Measurements from ENCODE around the gene SPTAN1. TPM values are rescaled to one million over a fixed set of nuclear protein-coding genes. Genes with fewer than 3 reads are reported as not detected.

Gene SPTAN1
- total RNA-seq, 4 donors from 2014 or later: 189 to 307 (median 278) TPM

DNA sequence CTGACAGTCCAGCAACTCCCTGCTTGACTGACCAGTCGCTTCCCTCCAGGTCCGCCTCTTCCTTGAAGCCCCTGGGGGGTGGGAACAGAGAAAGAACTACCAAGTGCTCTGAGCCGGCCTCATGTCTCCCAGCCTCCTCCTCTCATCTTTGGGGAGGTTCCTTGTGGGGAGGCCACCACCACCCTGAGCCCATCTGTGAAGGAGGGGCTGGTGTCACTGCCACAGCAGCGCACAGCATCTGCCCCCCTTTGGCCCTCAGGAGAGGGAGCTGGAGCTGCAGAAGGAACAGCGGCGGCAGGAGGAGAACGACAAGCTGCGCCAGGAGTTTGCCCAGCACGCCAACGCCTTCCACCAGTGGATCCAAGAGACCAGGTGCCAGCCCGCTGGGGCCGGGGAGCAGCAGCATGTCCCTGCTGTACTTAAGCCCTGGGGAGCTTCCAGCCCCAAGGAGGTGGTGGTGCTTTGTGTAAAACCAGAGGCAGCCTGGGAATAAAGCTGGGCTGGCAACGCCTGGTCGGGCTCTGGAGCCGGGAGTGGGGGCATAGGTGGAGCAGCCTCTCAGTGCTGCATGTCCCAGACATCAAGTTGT is 74.8 kb downstream of the SPTAN1 start:
- peaks cover 83 to 94% of the 10 kb centered on the region in 2 donors for H3K36me3 ChIP-seq
- no peak for DNase-seq
- intact Hi-C loops (cut with DNase I): no loop called here
- no peaks in the 10 kb centered on the region for H3K27me3 ChIP-seq
- TF ChIP-seq POLR2A (IDR thresholded peaks at IDR 0.05): no peak
- TF ChIP-seq, protein P1, sequence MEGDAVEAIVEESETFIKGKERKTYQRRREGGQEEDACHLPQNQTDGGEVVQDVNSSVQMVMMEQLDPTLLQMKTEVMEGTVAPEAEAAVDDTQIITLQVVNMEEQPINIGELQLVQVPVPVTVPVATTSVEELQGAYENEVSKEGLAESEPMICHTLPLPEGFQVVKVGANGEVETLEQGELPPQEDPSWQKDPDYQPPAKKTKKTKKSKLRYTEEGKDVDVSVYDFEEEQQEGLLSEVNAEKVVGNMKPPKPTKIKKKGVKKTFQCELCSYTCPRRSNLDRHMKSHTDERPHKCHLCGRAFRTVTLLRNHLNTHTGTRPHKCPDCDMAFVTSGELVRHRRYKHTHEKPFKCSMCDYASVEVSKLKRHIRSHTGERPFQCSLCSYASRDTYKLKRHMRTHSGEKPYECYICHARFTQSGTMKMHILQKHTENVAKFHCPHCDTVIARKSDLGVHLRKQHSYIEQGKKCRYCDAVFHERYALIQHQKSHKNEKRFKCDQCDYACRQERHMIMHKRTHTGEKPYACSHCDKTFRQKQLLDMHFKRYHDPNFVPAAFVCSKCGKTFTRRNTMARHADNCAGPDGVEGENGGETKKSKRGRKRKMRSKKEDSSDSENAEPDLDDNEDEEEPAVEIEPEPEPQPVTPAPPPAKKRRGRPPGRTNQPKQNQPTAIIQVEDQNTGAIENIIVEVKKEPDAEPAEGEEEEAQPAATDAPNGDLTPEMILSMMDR (IDR thresholded peaks at IDR 0.05): no peak
- 93 to 94% methylated on average over 15 of the region's 15 CpGs for WGBS, 2 donors
- H3K9me3 ChIP-seq: no peaks in the 10 kb centered on the region
- no peak overlapping the region for H3K27ac ChIP-seq
- peaks cover 0 to 9% of the 10 kb centered on the region in 2 donors for H3K4me1 ChIP-seq
- H3K4me3 ChIP-seq (replicated peaks in 1 of 3): no peak overlapping the region

DNA sequence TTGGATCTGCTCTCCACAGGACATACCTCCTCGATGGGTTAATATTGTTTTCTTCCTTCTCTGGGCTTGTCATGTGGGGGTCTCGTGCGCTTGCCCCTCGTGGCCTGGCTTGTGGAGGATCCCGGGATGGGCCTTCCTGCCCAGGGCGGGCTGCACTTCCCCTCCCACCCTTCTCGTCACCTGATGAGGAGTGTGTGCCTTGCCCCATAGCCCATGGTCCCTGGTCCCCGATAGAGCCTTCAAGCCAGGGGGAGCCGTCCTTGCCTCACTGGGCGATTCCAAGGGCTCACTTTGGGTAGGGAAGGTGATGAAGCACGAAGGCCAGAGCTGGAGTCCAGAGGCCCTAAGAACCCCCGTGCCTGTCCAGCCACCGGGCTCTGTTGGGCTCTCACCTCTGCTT is 75.5 kb downstream of the SPTAN1 start:
- no peak for TF ChIP-seq POLR2A (IDR thresholded peaks at IDR 0.05)
- TF ChIP-seq, protein P1 (IDR thresholded peaks at IDR 0.05): no peak
- DNase-seq: no peak
- WGBS, 2 donors: 79 to 80% methylated on average over 9 to 13 of the region's 13 CpGs
- H3K27me3 ChIP-seq: no peaks in the 10 kb centered on the region
- H3K4me3 ChIP-seq (replicated peaks in 1 of 3): no peak overlapping the region
- peaks cover 84 to 97% of the 10 kb centered on the region in 2 donors for H3K36me3 ChIP-seq
- H3K27ac ChIP-seq: peak overlapping the region in 1 of 3 donors; percentile 26
- intact Hi-C loops (cut with DNase I): no loop called here
- no peaks in the 10 kb centered on the region for H3K9me3 ChIP-seq
- H3K4me1 ChIP-seq: peaks cover 0 to 9% of the 10 kb centered on the region in 2 donors

DNA sequence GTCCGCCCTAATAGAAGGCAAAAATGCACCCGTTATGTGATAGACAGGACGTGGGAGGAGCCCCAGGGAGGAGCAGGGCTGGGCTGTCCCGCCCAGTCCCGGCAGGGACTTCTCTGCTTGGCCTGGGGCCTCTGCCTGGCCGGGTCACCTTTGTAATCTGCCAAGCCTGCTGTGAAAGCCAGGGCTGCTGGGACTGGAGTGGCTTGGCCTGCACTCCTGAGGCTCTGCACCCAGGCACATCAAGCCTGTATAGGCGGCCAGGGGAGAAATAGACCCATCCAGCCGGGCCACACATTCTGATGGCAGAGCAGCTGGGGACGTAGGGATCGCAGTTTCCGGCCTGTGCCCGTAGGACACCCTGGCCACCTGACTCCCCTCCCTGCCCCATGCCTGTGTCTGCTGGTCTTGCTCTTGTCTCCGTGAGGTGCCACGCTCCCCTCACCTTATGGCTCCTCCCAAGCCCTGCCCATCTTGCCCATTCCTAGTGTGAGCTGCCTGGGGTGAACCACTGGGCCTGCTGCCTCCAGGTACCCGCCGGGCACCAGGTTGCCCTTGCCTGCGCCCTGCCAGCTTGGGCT is 76.2 kb downstream of the SPTAN1 start:
- DNase-seq: peak; percentile 35 to 51
- 75 to 95% methylated on average over 8 to 17 of the region's 17 CpGs for WGBS, 2 donors
- H3K27ac ChIP-seq: peak overlapping the region in 1 of 3 donors; percentile 26
- peaks cover 84 to 97% of the 10 kb centered on the region in 2 donors for H3K36me3 ChIP-seq
- no peaks in the 10 kb centered on the region for H3K9me3 ChIP-seq
- no peaks in the 10 kb centered on the region for H3K27me3 ChIP-seq
- intact Hi-C loops (cut with DNase I): no loop called here
- TF ChIP-seq, protein P1 (IDR thresholded peaks at IDR 0.05): no peak
- no peak for TF ChIP-seq POLR2A (IDR thresholded peaks at IDR 0.05)
- H3K4me1 ChIP-seq: peaks cover 0 to 9% of the 10 kb centered on the region in 2 donors
- H3K4me3 ChIP-seq (replicated peaks in 1 of 3): no peak overlapping the region

DNA sequence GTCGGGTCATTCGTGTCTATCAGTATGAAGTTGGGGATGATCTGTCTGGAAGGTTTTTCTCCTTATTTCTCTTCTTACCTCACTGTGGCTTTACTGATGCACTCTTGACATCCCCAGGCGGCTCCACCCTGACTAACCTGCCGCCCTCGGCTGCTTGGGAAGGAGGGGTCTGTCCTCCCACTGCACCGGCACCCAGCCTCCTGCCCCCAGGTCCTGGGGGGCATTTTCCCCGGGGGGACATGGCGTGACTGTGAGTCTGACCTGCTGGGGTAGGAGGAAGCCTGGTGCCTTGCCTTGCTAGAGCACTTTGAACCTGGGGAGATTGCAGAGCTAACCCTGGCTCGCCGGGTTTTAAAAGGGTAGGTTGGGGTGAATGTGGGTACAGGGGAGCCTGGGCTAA is 76.7 kb downstream of the SPTAN1 start:
- H3K36me3 ChIP-seq: peaks cover 89 to 99% of the 10 kb centered on the region in 2 donors
- H3K4me1 ChIP-seq: peaks cover 0 to 11% of the 10 kb centered on the region in 2 donors
- WGBS, 2 donors: 91% methylated on average over 10 of the region's 10 CpGs
- no peaks in the 10 kb centered on the region for H3K9me3 ChIP-seq
- intact Hi-C loops (cut with DNase I): no loop called here
- H3K4me3 ChIP-seq (replicated peaks in 1 of 3): no peak overlapping the region
- H3K27ac ChIP-seq: peak overlapping the region in 1 of 3 donors; percentile 26
- no peak for DNase-seq
- H3K27me3 ChIP-seq: no peaks in the 10 kb centered on the region
- TF ChIP-seq POLR2A (IDR thresholded peaks at IDR 0.05): no peak
- TF ChIP-seq, protein P1 (IDR thresholded peaks at IDR 0.05): no peak

DNA sequence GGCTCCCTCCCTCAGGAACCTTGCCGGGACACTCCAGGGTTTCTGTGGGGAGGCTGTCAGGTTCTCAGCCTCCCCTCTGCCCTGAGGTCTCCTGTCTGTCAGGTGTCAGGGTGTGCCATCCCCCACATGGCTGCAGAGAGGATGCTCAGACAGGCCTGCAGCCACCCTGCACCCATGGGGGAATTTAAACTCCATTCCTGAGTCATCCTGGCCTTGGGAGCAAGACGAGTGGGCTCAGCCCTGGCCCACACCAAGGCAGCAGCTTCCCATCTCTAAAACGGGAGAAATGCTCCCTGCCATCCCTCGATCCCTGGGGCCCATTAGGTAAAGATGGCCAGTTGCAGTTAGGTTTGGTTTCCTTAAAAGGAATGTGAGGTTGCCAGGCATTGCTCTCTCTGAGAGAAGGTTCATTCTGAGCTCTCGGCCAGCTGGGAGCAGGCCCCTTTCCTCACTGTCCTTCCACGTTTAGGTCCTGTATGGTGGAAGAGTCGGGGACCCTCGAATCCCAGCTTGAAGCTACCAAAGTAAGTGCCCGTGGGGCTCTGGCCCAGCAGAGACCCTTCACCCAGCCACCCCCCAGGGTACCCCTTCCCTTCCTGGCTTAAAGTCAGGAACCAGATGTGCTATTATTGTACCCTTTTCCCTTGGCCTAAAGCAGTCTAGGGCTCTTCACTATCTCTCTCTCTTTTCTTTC is 77.6 kb downstream of the SPTAN1 start:
- Histone ChIP-seq H3K36me3 (peaks cover 84 to 97% of the 10 kb centered on the region in 2 donors), H3K4me3 (replicated peaks in 1 of 3) (no peak overlapping the region), H3K27ac (no peak overlapping the region), H3K4me1 (peaks cover 6 to 20% of the 10 kb centered on the region in 2 donors), H3K9me3 (no peaks in the 10 kb centered on the region), H3K27me3 (no peaks in the 10 kb centered on the region)
- 74 to 77% methylated on average over 6 to 9 of the region's 9 CpGs for WGBS, 2 donors
- intact Hi-C loops (cut with DNase I): loop anchor here (10.0 kb wide), 2 partner anchors 55 to 95 kb away; partner anchors contain the start of genes SET and ZDHHC12
- DNase-seq: no peak
- no peak for TF ChIP-seq POLR2A (IDR thresholded peaks at IDR 0.05)
- TF ChIP-seq, protein P1 (IDR thresholded peaks at IDR 0.05): no peak
